GM12878 (cell line): ENCODE data around the gene RAPGEF3. TPM values are rescaled to one million over a fixed set of nuclear protein-coding genes. Genes with fewer than 3 reads are reported as not detected.

ENCODE experiments used
- ATAC-seq: fragments of 200-7000 bp; cut with Tn5 transposase; 3 replicates; pipeline ENCODE4 v1.9.1; 2020; ENCODE audit warnings: mild to moderate bottlenecking, moderate library complexity
- BruUV-seq: library from RNA; stranded (reverse); fragments of 400-500 nt; replicated peaks from 2 replicates; lab custom pipeline; 2021; lab: Mats Ljungman, UMichigan
- CTCF ChIA-PET: fragments of 300-600 bp; sonication (Branson Sonifier 250); formaldehyde crosslinking; extraction: SDS; loops from one replicate; lab custom pipeline; 2021; ENCODE audit warnings: inconsistent platforms; lab: Yijun Ruan, JAX
- POLR2A ChIA-PET: fragments of 350-600 bp; formaldehyde crosslinking; extraction: SDS; loops from one replicate; lab custom pipeline; 2021; ENCODE audit warnings: inconsistent platforms; lab: Charles Lee
- RAD21 ChIA-PET: fragments of 300-600 bp; sonication (Branson Sonifier 250); formaldehyde crosslinking; loops from one replicate; lab custom pipeline; 2023; ENCODE audit warnings: antibody characterized with exemption; ENCODE audit not compliant: unreplicated experiment; lab: Charles Lee
- SMC1A ChIA-PET: fragments of 300-600 bp; sonication (Branson Sonifier 250); formaldehyde crosslinking; loops from one replicate; lab custom pipeline; 2023; ENCODE audit not compliant: unreplicated experiment, uncharacterized antibody; lab: Charles Lee
- DNase-seq: peaks from one replicate; pipeline ENCODE4 v3.0.0-alpha.2; 2011; ENCODE audit warnings: low read depth, low spot score
- FAIRE-seq: peaks from 3 replicates; lab custom pipeline; 2011; peaks lifted over from hg19 to GRCh38; lab: Jason Lieb, UNC
- H2AFZ ChIP-seq: 2 replicates; pipeline ENCODE4 v1.6.0; 2011; ENCODE audit warnings: low read depth, low read length, control low read depth; ENCODE audit not compliant: control insufficient read depth
- H3K27ac ChIP-seq: 2 replicates; pipeline ENCODE4 v1.5.1; 2011; ENCODE audit warnings: control low read depth; ENCODE audit not compliant: control insufficient read depth, insufficient read depth
- H3K27me3 ChIP-seq, 2 experiments: replicated peaks in 1 of 2; 2 replicates each; pipeline versions ENCODE4 v1.6.0 to v1.6.1; 2011; ENCODE audit warnings: low read length in 1 of 2; ENCODE audit not compliant: control insufficient read depth in 2 of 2, insufficient read depth in 2 of 2
- H3K36me3 ChIP-seq, 2 experiments: 2 replicates each; pipeline ENCODE4 v1.5.1; 2011; ENCODE audit warnings: low read length in 1 of 2; ENCODE audit not compliant: control insufficient read depth in 2 of 2, insufficient read depth in 2 of 2
- H3K4me1 ChIP-seq: 2 replicates; pipeline ENCODE4 v1.6.1; 2011; ENCODE audit warnings: mild to moderate bottlenecking, low read length, moderate library complexity, mixed read lengths; ENCODE audit not compliant: control insufficient read depth, insufficient read depth
- H3K4me2 ChIP-seq: 2 replicates; pipeline ENCODE4 v1.6.0; 2011; ENCODE audit warnings: control low read depth; ENCODE audit not compliant: control insufficient read depth, insufficient read depth
- H3K4me3 ChIP-seq: fragments of 200-600 bp; sonication (generic); 2 replicates; pipeline ENCODE4 v1.5.1; 2016
- H3K79me2 ChIP-seq: 2 replicates; pipeline ENCODE4 v1.6.0; 2011; ENCODE audit warnings: low read length; ENCODE audit not compliant: control insufficient read depth, insufficient read depth
- H3K9ac ChIP-seq: 2 replicates; pipeline ENCODE4 v1.8.0; 2011; ENCODE audit warnings: low read length, control low read depth, mixed read lengths; ENCODE audit not compliant: control insufficient read depth, insufficient read depth
- H3K9me3 ChIP-seq: replicated peaks from 3 replicates; pipeline ENCODE4 v1.5.1; 2011; ENCODE audit warnings: mild to moderate bottlenecking, low read length; ENCODE audit not compliant: control insufficient read depth, insufficient read depth
- H4K20me1 ChIP-seq: 2 replicates; pipeline ENCODE4 v1.6.0; 2011; ENCODE audit not compliant: control insufficient read depth, insufficient read depth
- BHLHE40 ChIP-seq, 2 experiments: fragments of 450-650 bp in 1 of 2; IDR thresholded peaks; 2 replicates each; pipeline ENCODE4 v1.6.1; 2011 to 2017; ENCODE audit warnings: low read depth in 2 of 2, borderline replicate concordance in 1 of 2, improper control_type of control experiment in 1 of 2, low read length in 1 of 2, mild to moderate bottlenecking in 1 of 2
- FOXM1 ChIP-seq: IDR thresholded peaks from 2 replicates; pipeline ENCODE4 v1.6.1; 2012; ENCODE audit warnings: low read depth, mild to moderate bottlenecking, inconsistent platforms, low read length, moderate library complexity
- KDM1A ChIP-seq: fragments of 200-600 bp; sonication (generic); IDR thresholded peaks from 2 replicates; pipeline ENCODE4 v1.6.1; 2016; ENCODE audit warnings: borderline replicate concordance
- MEF2A ChIP-seq: IDR thresholded peaks from 2 replicates; pipeline ENCODE4 v1.6.1; 2011; ENCODE audit warnings: low read depth, mild to moderate bottlenecking, low read length, moderate library complexity; ENCODE audit not compliant: insufficient read depth
- MTA3 ChIP-seq: IDR thresholded peaks from 2 replicates; pipeline ENCODE4 v1.6.1; 2012; ENCODE audit warnings: low read length, inconsistent platforms, borderline replicate concordance
- NBN ChIP-seq: fragments of 450-650 bp; IDR thresholded peaks from 2 replicates; pipeline ENCODE4 v1.6.1; 2016
- NFYB ChIP-seq: IDR thresholded peaks from 2 replicates; pipeline ENCODE4 v1.6.1; 2011; ENCODE audit warnings: low read depth, mild to moderate bottlenecking, low read length, improper control_type of control experiment, moderate library complexity; ENCODE audit not compliant: insufficient read depth
- NR2F1 ChIP-seq: fragments of 450-650 bp; conservative IDR thresholded peaks from 2 replicates; pipeline ENCODE4 v1.6.1; 2017; ENCODE audit warnings: mild to moderate bottlenecking
- PAX8 ChIP-seq: fragments of 450-650 bp; IDR thresholded peaks from 2 replicates; pipeline ENCODE4 v1.6.1; 2017; ENCODE audit warnings: mild to moderate bottlenecking, moderate library complexity
- POLR2AphosphoS5 ChIP-seq: IDR thresholded peaks from 2 replicates; pipeline ENCODE4 v1.6.1; 2011; ENCODE audit warnings: mild to moderate bottlenecking, low read length, inconsistent platforms
- RCOR1 ChIP-seq: conservative IDR thresholded peaks from 2 replicates; pipeline ENCODE4 v1.6.1; 2012; ENCODE audit warnings: low read depth, low read length, improper control_type of control experiment
- SMARCA5 ChIP-seq: fragments of 450-650 bp; IDR thresholded peaks from 2 replicates; pipeline ENCODE4 v1.6.1; 2017; ENCODE audit warnings: mild to moderate bottlenecking
- ZNF687 ChIP-seq: fragments of 450-650 bp; IDR thresholded peaks from 2 replicates; pipeline ENCODE4 v1.6.1; 2017; ENCODE audit warnings: mild to moderate bottlenecking, moderate library complexity
- WGBS: methylation state at CpG from one replicate; pipeline ENCODE4 v1.1.6; 2016; ENCODE audit warnings: low lambda C conversion rate; ENCODE audit not compliant: insufficient replicate concordance, insufficient coverage; ENCODE audit errors: missing lambda C conversion rate; 5-methylcytosine and 5-hydroxymethylcytosine counted together
- in situ Hi-C: fragments of 300-500 bp; cut with MboI; formaldehyde crosslinking; loops from 9 replicates; pipeline ENCODE4 v1.14.3; 2018; ENCODE audit warnings: mixed read lengths
- intact Hi-C: fragments of 100-400 bp; cut with micrococcal nuclease; formaldehyde crosslinking; loops from one replicate; pipeline ENCODE4 v1.14.2; 2022; ENCODE audit not compliant: unreplicated experiment
- polyA plus RNA-seq, 11 experiments: library from polyadenylated mRNA; depleted of rRNA in 4 of 11; unstranded in 6 of 11; stranded (reverse) in 5 of 11; fragments of >200 nt; fragmentation: Nextera tagmentation in 4 of 11; fragmentation: Illumina TruSeq in 1 of 11; extraction: Ambion mirVana in 4 of 11; extraction: Trizol in 1 of 11; gene quantifications; 1 replicate in 1 of 11; 2 replicates in 10 of 11; pipeline versions ENCODE4 v1.2.1 to v1.2.3, GENCODE V29; 2011 to 2016; ENCODE audit warnings: inconsistent platforms in 2 of 11, missing spikeins in 2 of 11, low read depth in 1 of 11
- total RNA-seq, 4 experiments: library from RNA; depleted of rRNA in 3 of 4; stranded (reverse); fragments of >200 nt in 3 of 4; fragmentation: Illumina TruSeq in 1 of 4; extraction: Trizol in 1 of 4; gene quantifications; 2 replicates each; pipeline versions ENCODE4 v1.2.1 to v1.2.3, GENCODE V29; 2013 to 2021

The RAPGEF3 gene
- total and polyA plus RNA-seq, 10 of the 15 experiments (the other 5 are each of a cell fraction or from before 2014, with no cell fraction given): 0.02 to 0.92 (median 0.31) TPM; not detected in 2

DNA sequence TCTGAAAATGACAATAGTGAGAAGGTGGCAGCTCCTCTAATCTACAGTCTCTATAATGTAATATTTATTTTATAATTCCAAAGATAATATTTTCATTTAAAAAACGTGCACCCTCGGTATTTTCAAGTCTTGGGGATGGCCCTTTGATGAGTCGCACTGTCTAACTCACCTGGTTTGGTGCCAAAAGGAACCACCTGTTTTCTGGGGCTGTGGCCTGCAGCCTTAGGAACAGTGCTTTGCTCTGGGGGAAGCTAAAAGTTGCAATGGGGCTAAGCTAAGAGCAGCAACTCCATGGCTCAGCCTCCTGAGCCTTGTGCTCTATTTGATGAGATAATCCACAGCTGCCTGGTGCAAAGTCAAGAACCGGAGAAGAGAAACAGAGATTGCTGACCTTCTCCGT lies 27.0 kb downstream of the RAPGEF3 start:
- no peaks in the 10 kb centered on the region for H4K20me1 ChIP-seq
- ChIA-PET SMC1A (interaction anchor here (1.1 to 3.8 kb wide), 3 partner anchors 10 to 34 kb away, joined by 4 to 20 read pairs (median 6); no protein-coding TSS in a partner anchor), RAD21 (no interaction called here), CTCF (interaction anchor here (3.6 to 5.4 kb wide), 3 partner anchors 11 to 35 kb away, joined by 28 to 71 read pairs (median 34); no protein-coding TSS in a partner anchor), POLR2A (interaction anchor here (0.6 kb wide), 1 partner anchor 24 kb away, joined by 3 read pairs; no protein-coding TSS in a partner anchor)
- in situ Hi-C loops (no loop called here), intact Hi-C loops (no loop called here)
- WGBS: 58% methylated on average over 5 of the region's 5 CpGs
- no peak overlapping the region for H3K4me3 ChIP-seq
- FAIRE-seq (no peak), DNase-seq (no peak), ATAC-seq (no peak)
- peaks cover 5% of the 10 kb centered on the region for H3K4me1 ChIP-seq
- H3K36me3 ChIP-seq: no peaks in the 10 kb centered on the region; a peak in 1 of 4 replicates
- no peak for TF ChIP-seq NFYB
- TF ChIP-seq MEF2A: no peak
- no peak for TF ChIP-seq BHLHE40 (IDR thresholded peaks at IDR 0.05; ENCODE audit: borderline replicate concordance in 1 of 2, low read depth in 2 of 2, low read length in 1 of 2)
- TF ChIP-seq POLR2AphosphoS5: no peak
- TF ChIP-seq MTA3: no peak
- no peak for TF ChIP-seq NR2F1
- no peak for TF ChIP-seq NBN
- no peak for TF ChIP-seq FOXM1
- TF ChIP-seq ZNF687: no peak
- TF ChIP-seq SMARCA5: no peak
- TF ChIP-seq PAX8: no peak
- no peak for TF ChIP-seq KDM1A
- TF ChIP-seq RCOR1: no peak
- no peaks in the 10 kb centered on the region for H3K79me2 ChIP-seq
- H2AFZ ChIP-seq: no peak overlapping the region
- no peak overlapping the region for H3K4me2 ChIP-seq
- no peak overlapping the region for H3K27ac ChIP-seq
- no TSS peak for BruUV-seq
- H3K9me3 ChIP-seq: no peaks in the 10 kb centered on the region
- H3K27me3 ChIP-seq: no peaks in the 10 kb centered on the region
- H3K9ac ChIP-seq: no peak overlapping the region
